Smooth muscle cell (in vitro differentiated cells): Measurements from ENCODE around the gene UBE2L5. TPM values are rescaled to one million over a fixed set of nuclear protein-coding genes. Genes with fewer than 3 reads are reported as not detected.
"Not testable (repeated sequence)": the region's sequence is repeated elsewhere in the genome, so short reads cannot be mapped to it uniquely, and the experiment has no call there.

ENCODE experiments used
- DNase-seq: peaks from one replicate; lab custom pipeline; 2025; ENCODE audit not compliant: unreplicated experiment; lab: John Stamatoyannopoulos, UW
- H2AFZ ChIP-seq: fragments of 200-600 bp; sonication (generic); 2 replicates; pipeline ENCODE4 v1.6.0; 2016; ENCODE audit warnings: antibody characterized with exemption, low read depth, mild to moderate bottlenecking
- H3F3A ChIP-seq: fragments of 200-600 bp; sonication (generic); 2 replicates; pipeline ENCODE4 v1.6.0; 2017; ENCODE audit warnings: antibody characterized with exemption, low read depth
- H3K27ac ChIP-seq: fragments of 200-600 bp; sonication (generic); 2 replicates; pipeline ENCODE4 v1.5.1; 2016; ENCODE audit warnings: low read depth, mild to moderate bottlenecking
- H3K27me3 ChIP-seq: fragments of 200-600 bp; sonication (generic); 2 replicates; pipeline ENCODE4 v1.6.1; 2016; ENCODE audit warnings: low read depth, mild to moderate bottlenecking
- H3K36me3 ChIP-seq: fragments of 200-600 bp; sonication (generic); 2 replicates; pipeline ENCODE4 v1.5.1; 2016; ENCODE audit warnings: low read depth
- H3K4me1 ChIP-seq: fragments of 200-600 bp; sonication (generic); 2 replicates; pipeline ENCODE4 v1.5.1; 2016; ENCODE audit warnings: low read depth
- H3K4me2 ChIP-seq: fragments of 200-600 bp; sonication (generic); 2 replicates; pipeline ENCODE4 v1.6.0; 2016; ENCODE audit warnings: mild to moderate bottlenecking
- H3K4me3 ChIP-seq: fragments of 200-600 bp; sonication (generic); 2 replicates; pipeline ENCODE4 v1.5.1; 2016; ENCODE audit warnings: mild to moderate bottlenecking
- H3K79me2 ChIP-seq: fragments of 200-600 bp; sonication (generic); 2 replicates; pipeline ENCODE4 v1.6.0; 2016; ENCODE audit warnings: low read depth, mild to moderate bottlenecking
- H3K9ac ChIP-seq: fragments of 200-600 bp; sonication (generic); 2 replicates; pipeline ENCODE4 v1.6.0; 2016; ENCODE audit warnings: low read depth
- H3K9me3 ChIP-seq: fragments of 200-600 bp; sonication (generic); replicated peaks from 2 replicates; pipeline ENCODE4 v1.5.1; 2016; ENCODE audit warnings: low read depth
- H4K20me1 ChIP-seq: fragments of 200-600 bp; sonication (generic); 2 replicates; pipeline ENCODE4 v1.6.0; 2016; ENCODE audit warnings: low read depth
- WGBS: methylation state at CpG from one replicate; pipeline ENCODE4 v1.1.7; 2016; ENCODE audit warnings: low lambda C conversion rate; 5-methylcytosine and 5-hydroxymethylcytosine counted together
- polyA plus RNA-seq: library from polyadenylated mRNA; unstranded; fragments of >200 nt; fragmentation: Nextera tagmentation; extraction: Ambion mirVana; gene quantifications from 2 replicates; pipeline ENCODE4 v1.2.1, GENCODE V29; 2016
- total RNA-seq: library from RNA; depleted of rRNA; stranded (reverse); fragments of >200 nt; gene quantifications from 2 replicates; pipeline ENCODE4 v1.2.3, GENCODE V29; 2014
- TF ChIP-seq, protein P1 (sequence below): fragments of 200-600 bp; sonication (generic); IDR thresholded peaks from 2 replicates; pipeline ENCODE4 v1.5.1; 2017; ENCODE audit warnings: borderline replicate concordance, mild to moderate bottlenecking, antibody characterized with exemption; ENCODE audit not compliant: insufficient read depth, poor library complexity, severe bottlenecking

UBE2L5 gene
- total and polyA plus RNA-seq, 2 experiments from 2014 or later, result not detected

- Histone ChIP-seq H3K27me3 (peaks cover 7% of the 10 kb centered on the region), H3K4me2 (no peak overlapping the region), H3K9me3 (no peaks in the 10 kb centered on the region), H4K20me1 (no peaks in the 10 kb centered on the region), H3K79me2 (no peaks in the 10 kb centered on the region), H3K4me3 (no peak overlapping the region), H3K27ac (no peak overlapping the region), H3K36me3 (no peaks in the 10 kb centered on the region), H2AFZ (no peak overlapping the region), H3F3A (no peaks in the 10 kb centered on the region), H3K4me1 (peaks cover 11% of the 10 kb centered on the region), H3K9ac (no peak overlapping the region)
- 55% methylated on average over 8 of the region's 8 CpGs for WGBS
- no peak for DNase-seq
- TF ChIP-seq, protein P1, sequence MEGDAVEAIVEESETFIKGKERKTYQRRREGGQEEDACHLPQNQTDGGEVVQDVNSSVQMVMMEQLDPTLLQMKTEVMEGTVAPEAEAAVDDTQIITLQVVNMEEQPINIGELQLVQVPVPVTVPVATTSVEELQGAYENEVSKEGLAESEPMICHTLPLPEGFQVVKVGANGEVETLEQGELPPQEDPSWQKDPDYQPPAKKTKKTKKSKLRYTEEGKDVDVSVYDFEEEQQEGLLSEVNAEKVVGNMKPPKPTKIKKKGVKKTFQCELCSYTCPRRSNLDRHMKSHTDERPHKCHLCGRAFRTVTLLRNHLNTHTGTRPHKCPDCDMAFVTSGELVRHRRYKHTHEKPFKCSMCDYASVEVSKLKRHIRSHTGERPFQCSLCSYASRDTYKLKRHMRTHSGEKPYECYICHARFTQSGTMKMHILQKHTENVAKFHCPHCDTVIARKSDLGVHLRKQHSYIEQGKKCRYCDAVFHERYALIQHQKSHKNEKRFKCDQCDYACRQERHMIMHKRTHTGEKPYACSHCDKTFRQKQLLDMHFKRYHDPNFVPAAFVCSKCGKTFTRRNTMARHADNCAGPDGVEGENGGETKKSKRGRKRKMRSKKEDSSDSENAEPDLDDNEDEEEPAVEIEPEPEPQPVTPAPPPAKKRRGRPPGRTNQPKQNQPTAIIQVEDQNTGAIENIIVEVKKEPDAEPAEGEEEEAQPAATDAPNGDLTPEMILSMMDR, result no peak
Measured at GRCh38 chr13:30440910-30441703, 18.8 kb downstream of the UBE2L5 start.

- Histone ChIP-seq H3K36me3 (no peaks in the 10 kb centered on the region), H4K20me1 (no peaks in the 10 kb centered on the region), H3K27ac (no peak overlapping the region), H3F3A (no peaks in the 10 kb centered on the region), H3K4me1 (peaks cover 14% of the 10 kb centered on the region), H3K27me3 (no peaks in the 10 kb centered on the region), H2AFZ (no peak overlapping the region), H3K4me2 (no peak overlapping the region), H3K9ac (no peak overlapping the region), H3K9me3 (no peaks in the 10 kb centered on the region), H3K4me3 (no peak overlapping the region), H3K79me2 (no peaks in the 10 kb centered on the region)
- 82% methylated on average over 5 of the region's 5 CpGs for WGBS
- no peak for DNase-seq
- TF ChIP-seq, protein P1, result no peak
Measured at GRCh38 chr13:30442926-30443325, 20.6 kb downstream of the UBE2L5 start.

GRCh38 chr13:30443491-30443890 lies 21.2 kb downstream of the UBE2L5 start:
- peaks cover 14% of the 10 kb centered on the region for H3K4me1 ChIP-seq
- not testable (repeated sequence) for DNase-seq, H3K4me3 ChIP-seq, H2AFZ ChIP-seq, H3K27ac ChIP-seq, H3K9me3 ChIP-seq, H3K4me2 ChIP-seq, H4K20me1 ChIP-seq, H3K36me3 ChIP-seq, H3F3A ChIP-seq, H3K79me2 ChIP-seq, H3K27me3 ChIP-seq, H3K9ac ChIP-seq
- WGBS, result 94% methylated on average over 3 of the region's 3 CpGs

DNA sequence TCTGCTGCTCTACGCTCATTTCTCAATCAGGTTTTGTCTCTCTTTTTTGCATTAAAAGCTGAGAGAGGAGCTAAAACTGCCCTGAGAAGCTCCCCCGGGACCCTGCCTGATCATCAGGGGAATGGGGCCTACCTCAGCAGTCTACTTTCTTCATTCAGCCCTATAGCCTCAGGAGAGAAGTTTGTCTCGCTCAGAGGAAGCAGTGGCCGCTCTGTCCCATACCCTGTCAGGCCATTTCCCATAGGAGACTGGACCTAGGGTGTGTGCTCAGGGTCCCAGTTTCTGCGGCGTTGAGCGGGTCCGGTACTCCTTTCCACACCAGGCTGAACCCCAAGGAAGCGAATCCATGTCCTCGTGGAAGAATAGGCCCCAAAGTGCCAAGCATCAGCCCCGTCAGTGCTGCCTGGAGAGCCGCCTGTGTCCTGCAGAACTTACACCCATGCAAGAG lies 21.7 kb downstream of the UBE2L5 start:
- no peak overlapping the region for H2AFZ ChIP-seq
- TF ChIP-seq, protein P1, result no peak
- H3K36me3 ChIP-seq, result no peaks in the 10 kb centered on the region
- H3K9me3 ChIP-seq, result no peaks in the 10 kb centered on the region
- DNase-seq, result no peak
- peaks cover 14% of the 10 kb centered on the region for H3K4me1 ChIP-seq
- H3K27ac ChIP-seq, result no peak overlapping the region
- no peaks in the 10 kb centered on the region for H3F3A ChIP-seq
- 97% methylated on average over 12 of the region's 12 CpGs for WGBS
- no peak overlapping the region for H3K4me2 ChIP-seq
- H3K4me3 ChIP-seq, result no peak overlapping the region
- H3K27me3 ChIP-seq, result no peaks in the 10 kb centered on the region
- H3K9ac ChIP-seq, result no peak overlapping the region
- no peaks in the 10 kb centered on the region for H3K79me2 ChIP-seq
- no peaks in the 10 kb centered on the region for H4K20me1 ChIP-seq
